Stimulated activated CD4-positive, alpha-beta T cell treated with anti-CD3 and anti-CD28 coated beads, Interleukin-2, amount 100 ng/mL, for 48 hours (primary cell): ENCODE data around the gene TIPARP.

ENCODE experiments used
- DNase-seq, 2 donors: peaks; one replicate each; pipeline ENCODE4 v3.0.0-alpha.2; 2020

The TIPARP gene

GRCh38 chr3:156745766-156746165, 71.4 kb downstream of the TIPARP start:
- DNase-seq, result no peak

GRCh38 chr3:156747046-156747445, 72.7 kb downstream of the TIPARP start:
- DNase-seq, result no peak

DNA sequence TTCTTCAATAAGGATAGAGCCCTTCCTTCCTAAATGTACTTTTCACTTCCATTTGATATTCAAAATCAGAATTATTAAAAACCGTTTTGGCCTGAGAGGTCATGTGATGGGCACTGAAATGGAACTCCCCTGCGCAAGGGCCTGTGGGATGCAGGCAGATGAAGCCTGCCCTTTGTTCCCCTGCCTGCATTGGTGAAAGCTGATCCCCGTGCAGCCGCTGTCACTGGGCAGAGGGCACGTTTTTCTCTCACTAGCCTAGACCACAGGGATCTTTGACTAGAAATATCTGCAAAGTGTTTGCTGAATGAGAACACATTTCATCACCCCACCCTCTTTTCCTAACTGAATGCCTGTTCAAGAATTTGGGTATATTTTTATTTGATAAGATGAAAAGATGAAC, 74.9 kb downstream of the TIPARP start:
- DNase-seq, result no peak

GRCh38 chr3:156750191-156750873, 75.9 kb downstream of the TIPARP start:
- DNase-seq, result no peak

GRCh38 chr3:156750874-156751245, 76.5 kb downstream of the TIPARP start:
- no peak for DNase-seq

DNA sequence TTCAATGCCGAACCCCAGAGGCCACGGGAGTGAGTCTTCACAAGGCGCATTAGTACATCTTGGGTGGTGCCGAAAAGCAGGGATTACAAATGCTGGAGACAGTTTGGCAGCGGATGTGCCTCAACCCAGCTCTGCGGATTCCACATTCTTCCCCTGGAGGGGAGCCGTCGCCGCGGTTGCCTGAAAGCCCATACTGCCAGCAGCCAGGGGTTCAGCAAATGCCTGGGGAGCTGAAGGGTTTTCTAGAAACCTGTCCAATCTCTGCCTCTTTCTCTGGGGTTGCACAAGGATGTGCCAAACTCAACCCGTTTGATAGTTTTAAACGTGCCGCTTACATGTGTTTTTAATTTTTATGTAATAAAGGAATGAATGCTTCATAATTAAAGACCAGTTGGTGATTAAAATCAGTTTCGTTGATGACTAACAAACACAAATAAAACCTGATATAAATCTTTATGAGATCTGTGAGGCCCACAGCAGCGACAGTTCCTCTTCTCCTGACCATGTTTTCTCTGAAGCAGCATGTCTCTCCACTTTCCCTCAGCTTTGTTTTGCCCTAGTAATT, 77.2 kb downstream of the TIPARP start:
- no peak for DNase-seq
